ENCODE measurements around the gene OTOGL.

OTOGL gene

DNA sequence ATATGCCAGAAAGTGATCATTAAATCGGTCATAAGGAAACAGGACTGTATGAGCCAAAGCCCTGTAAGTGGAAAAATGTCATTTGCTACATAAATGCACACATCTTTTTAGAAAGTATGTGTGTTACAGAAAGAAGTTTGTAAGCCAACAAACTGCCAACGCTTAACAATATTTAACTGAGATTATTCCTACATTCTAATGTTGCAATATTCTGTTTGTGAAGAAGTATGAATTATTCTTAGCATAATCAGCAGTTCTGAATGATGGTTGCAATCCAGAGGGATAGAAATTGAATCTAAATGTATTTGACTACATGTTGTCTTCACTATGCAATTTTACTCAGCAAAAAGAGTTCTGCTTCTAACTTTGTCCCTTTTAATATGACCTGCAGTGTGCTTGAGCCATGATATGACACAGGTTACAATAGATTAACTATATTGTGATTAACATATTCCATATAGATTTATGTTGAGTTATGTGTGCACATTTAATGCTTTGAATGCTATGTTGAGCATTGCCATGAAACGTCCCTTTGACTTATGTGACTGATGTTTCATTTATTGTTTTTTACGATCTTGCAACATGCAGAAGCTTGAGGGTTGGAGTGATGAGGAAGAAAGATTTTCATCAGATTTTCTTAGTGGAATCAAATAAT lies 277.9 kb downstream of the OTOGL start:
- TF ChIP-seq EZH2phosphoT487 (IDR thresholded peaks at IDR 0.05; ENCODE audit: borderline replicate concordance, low read length), result no peak
- no peak for TF ChIP-seq CTCF (IDR thresholded peaks at IDR 0.05; ENCODE audit: low read depth, low read length, poor library complexity, severe bottlenecking)
- H3K4me1 ChIP-seq (ENCODE audit: control insufficient read depth, low read length), result no peaks in the 10 kb centered on the region
- H3K36me3 ChIP-seq (ENCODE audit: control insufficient read depth, low read length), result no peaks in the 10 kb centered on the region
- no peaks in the 10 kb centered on the region for H3K9me3 ChIP-seq (ENCODE audit: control insufficient read depth, insufficient read depth, low read length)
- H3K27me3 ChIP-seq (ENCODE audit: control insufficient read depth, low read length), result no peaks in the 10 kb centered on the region
- H3K27ac ChIP-seq (ENCODE audit: low read depth, low read length), result no peak overlapping the region
- H3K4me3 ChIP-seq (ENCODE audit: low read length), result no peak overlapping the region
- no peak overlapping the region for H3K4me2 ChIP-seq (ENCODE audit: low read length)
- no peaks in the 10 kb centered on the region for H4K20me1 ChIP-seq (ENCODE audit: control insufficient read depth, insufficient read depth, low read depth, low read length)
- no peaks in the 10 kb centered on the region for H3F3A ChIP-seq (ENCODE audit: control insufficient read depth, insufficient read depth)
- no peaks in the 10 kb centered on the region for H3K9me2 ChIP-seq (replicated peaks; ENCODE audit: control insufficient read depth, low read length)
- H3K79me2 ChIP-seq (ENCODE audit: control insufficient read depth, low read length), result no peaks in the 10 kb centered on the region

- Histone ChIP-seq H3F3A (ENCODE audit: control insufficient read depth, insufficient read depth) (no peaks in the 10 kb centered on the region), H3K4me1 (ENCODE audit: control insufficient read depth, low read length) (no peaks in the 10 kb centered on the region), H3K4me2 (ENCODE audit: low read length) (no peak overlapping the region), H3K79me2 (ENCODE audit: control insufficient read depth, low read length) (no peaks in the 10 kb centered on the region), H3K4me3 (ENCODE audit: low read length) (no peak overlapping the region), H3K27me3 (ENCODE audit: control insufficient read depth, low read length) (no peaks in the 10 kb centered on the region), H3K27ac (ENCODE audit: low read depth, low read length) (no peak overlapping the region), H3K36me3 (ENCODE audit: control insufficient read depth, low read length) (no peaks in the 10 kb centered on the region), H3K9me2 (replicated peaks; ENCODE audit: control insufficient read depth, low read length) (no peaks in the 10 kb centered on the region), H4K20me1 (ENCODE audit: control insufficient read depth, insufficient read depth, low read depth, low read length) (no peaks in the 10 kb centered on the region), H3K9me3 (ENCODE audit: control insufficient read depth, insufficient read depth, low read length) (no peaks in the 10 kb centered on the region)
- TF ChIP-seq EZH2phosphoT487 (IDR thresholded peaks at IDR 0.05; ENCODE audit: borderline replicate concordance, low read length) (no peak), CTCF (IDR thresholded peaks at IDR 0.05; ENCODE audit: low read depth, low read length, poor library complexity, severe bottlenecking) (no peak)
These were observed 281.8 kb downstream of the OTOGL start for GRCh38 chr12:80381121-80381520.

DNA sequence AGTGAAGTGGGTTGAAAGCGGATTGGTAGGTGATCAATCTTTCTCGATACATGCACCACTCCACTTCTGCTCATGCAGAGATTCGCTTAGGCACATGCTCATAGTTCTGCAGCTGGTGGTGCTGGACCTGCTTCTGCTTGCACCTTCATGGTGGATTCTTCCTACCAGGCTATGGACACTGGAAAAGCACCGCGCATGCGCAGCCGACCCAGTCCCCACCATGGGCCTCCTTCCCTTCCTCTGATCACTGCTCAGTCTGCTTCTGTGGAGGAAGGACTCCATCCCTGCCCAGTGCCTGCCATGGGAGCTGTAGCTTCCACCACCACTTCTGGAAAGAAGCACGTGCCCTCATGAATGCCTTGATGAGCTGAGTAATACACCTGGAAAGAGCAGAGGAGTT lies 282.9 kb downstream of the OTOGL start:
- Histone ChIP-seq H3F3A (ENCODE audit: control insufficient read depth, insufficient read depth) (no peaks in the 10 kb centered on the region), H4K20me1 (ENCODE audit: control insufficient read depth, insufficient read depth, low read depth, low read length) (no peaks in the 10 kb centered on the region), H3K4me3 (ENCODE audit: low read length) (no peak overlapping the region), H3K27me3 (ENCODE audit: control insufficient read depth, low read length) (no peaks in the 10 kb centered on the region), H3K9me2 (replicated peaks; ENCODE audit: control insufficient read depth, low read length) (no peaks in the 10 kb centered on the region), H3K4me2 (ENCODE audit: low read length) (no peak overlapping the region), H3K9me3 (ENCODE audit: control insufficient read depth, insufficient read depth, low read length) (no peaks in the 10 kb centered on the region), H3K79me2 (ENCODE audit: control insufficient read depth, low read length) (no peaks in the 10 kb centered on the region), H3K36me3 (ENCODE audit: control insufficient read depth, low read length) (no peaks in the 10 kb centered on the region), H3K27ac (ENCODE audit: low read depth, low read length) (no peak overlapping the region), H3K4me1 (ENCODE audit: control insufficient read depth, low read length) (no peaks in the 10 kb centered on the region)
- TF ChIP-seq EZH2phosphoT487 (IDR thresholded peaks at IDR 0.05; ENCODE audit: borderline replicate concordance, low read length), result no peak
- no peak for TF ChIP-seq CTCF (IDR thresholded peaks at IDR 0.05; ENCODE audit: low read depth, low read length, poor library complexity, severe bottlenecking)
